22Rv1 (cell line): ENCODE results near the gene AKNA.

Experiments
- H3K27ac ChIP-seq: fragments of 450-650 bp; 2 replicates; pipeline ENCODE4 v1.5.1; 2017
- CTCF ChIP-seq: fragments of 450-650 bp; IDR thresholded peaks from 2 replicates; pipeline ENCODE4 v1.5.1; 2017; ENCODE audit warnings: mild to moderate bottlenecking
- ZFX ChIP-seq: fragments of 450-650 bp; IDR thresholded peaks from 2 replicates; pipeline ENCODE4 v1.6.1; 2017; ENCODE audit warnings: antibody characterized with exemption, borderline replicate concordance

Gene AKNA

GRCh38 chr9:114303977-114304376, 83.8 kb downstream of the AKNA start:
- H3K27ac ChIP-seq, result no peak overlapping the region
- TF ChIP-seq ZFX (no peak), CTCF (no peak)

- TF ChIP-seq CTCF (no peak), ZFX (no peak)
- H3K27ac ChIP-seq, result no peak overlapping the region
These were observed 84.2 kb downstream of the AKNA start for GRCh38 chr9:114303571-114303970.

GRCh38 chr9:114302727-114303126, 85.1 kb downstream of the AKNA start:
- no peak for TF ChIP-seq ZFX
- TF ChIP-seq CTCF, result no peak
- no peak overlapping the region for H3K27ac ChIP-seq

- no peak overlapping the region for H3K27ac ChIP-seq
- TF ChIP-seq ZFX, result no peak
- no peak for TF ChIP-seq CTCF
These were observed 85.8 kb downstream of the AKNA start for GRCh38 chr9:114301798-114302565.

- H3K27ac ChIP-seq, result no peak overlapping the region
- TF ChIP-seq CTCF, result no peak
These were observed 86.7 kb downstream of the AKNA start for GRCh38 chr9:114300846-114301797.

- H3K27ac ChIP-seq, result no peak overlapping the region
These were observed 87.5 kb downstream of the AKNA start for GRCh38 chr9:114300153-114300845.

More at GRCh38 chr9:114300153-114300845, 87.5 kb downstream of the AKNA start:
- TF ChIP-seq CTCF, result no peak
- no peak for TF ChIP-seq ZFX
